Measurements from ENCODE around the gene ABCG2.

Gene ABCG2

GRCh38 chr4:88080626-88081025, 77.8 kb downstream of the ABCG2 start:
- no peak overlapping the region for H3K27ac ChIP-seq (ENCODE audit: insufficient read depth, low read depth, low read length, poor library complexity, severe bottlenecking)
- peaks cover 3% of the 10 kb centered on the region for H3K36me3 ChIP-seq (ENCODE audit: control insufficient read depth, insufficient read depth, low read length)
- no peak overlapping the region for H3K4me3 ChIP-seq (ENCODE audit: insufficient read depth, low read depth, low read length)
- 88 to 90% methylated on average over 1 of the region's 1 CpG for WGBS, 2 experiments
- no peaks in the 10 kb centered on the region for H3K4me1 ChIP-seq (ENCODE audit: control insufficient read depth, insufficient read depth, low read length)
- no peaks in the 10 kb centered on the region for H3K27me3 ChIP-seq (ENCODE audit: control insufficient read depth, insufficient read depth, low read length, poor library complexity, severe bottlenecking)
- no peaks in the 10 kb centered on the region for H3K9me3 ChIP-seq (ENCODE audit: control insufficient read depth, low read length)

GRCh38 chr4:88078579-88078978, 79.9 kb downstream of the ABCG2 start:
- H3K27me3 ChIP-seq (ENCODE audit: control insufficient read depth, insufficient read depth, low read length, poor library complexity, severe bottlenecking): no peaks in the 10 kb centered on the region
- no peaks in the 10 kb centered on the region for H3K9me3 ChIP-seq (ENCODE audit: control insufficient read depth, low read length)
- peaks cover 18% of the 10 kb centered on the region for H3K36me3 ChIP-seq (ENCODE audit: control insufficient read depth, insufficient read depth, low read length)
- WGBS, 2 experiments: 100% methylated on average over 1 of the region's 2 CpGs
- H3K4me3 ChIP-seq (ENCODE audit: insufficient read depth, low read depth, low read length): no peak overlapping the region
- H3K4me1 ChIP-seq (ENCODE audit: control insufficient read depth, insufficient read depth, low read length): no peaks in the 10 kb centered on the region
- no peak overlapping the region for H3K27ac ChIP-seq (ENCODE audit: insufficient read depth, low read depth, low read length, poor library complexity, severe bottlenecking)

GRCh38 chr4:88077911-88078524, 80.4 kb downstream of the ABCG2 start:
- no peak overlapping the region for H3K4me3 ChIP-seq (ENCODE audit: insufficient read depth, low read depth, low read length)
- WGBS, 2 experiments: 93 to 95% methylated on average over 7 of the region's 7 CpGs
- peaks cover 22% of the 10 kb centered on the region for H3K36me3 ChIP-seq (ENCODE audit: control insufficient read depth, insufficient read depth, low read length)
- H3K27me3 ChIP-seq (ENCODE audit: control insufficient read depth, insufficient read depth, low read length, poor library complexity, severe bottlenecking): no peaks in the 10 kb centered on the region
- H3K9me3 ChIP-seq (ENCODE audit: control insufficient read depth, low read length): no peaks in the 10 kb centered on the region
- H3K4me1 ChIP-seq (ENCODE audit: control insufficient read depth, insufficient read depth, low read length): no peaks in the 10 kb centered on the region
- H3K27ac ChIP-seq (ENCODE audit: insufficient read depth, low read depth, low read length, poor library complexity, severe bottlenecking): no peak overlapping the region

GRCh38 chr4:88075336-88075735, 83.1 kb downstream of the ABCG2 start:
- H3K36me3 ChIP-seq (ENCODE audit: control insufficient read depth, insufficient read depth, low read length): peaks cover 46% of the 10 kb centered on the region
- no peaks in the 10 kb centered on the region for H3K9me3 ChIP-seq (ENCODE audit: control insufficient read depth, low read length)
- H3K27me3 ChIP-seq (ENCODE audit: control insufficient read depth, insufficient read depth, low read length, poor library complexity, severe bottlenecking): no peaks in the 10 kb centered on the region
- no peak overlapping the region for H3K27ac ChIP-seq (ENCODE audit: insufficient read depth, low read depth, low read length, poor library complexity, severe bottlenecking)
- H3K4me3 ChIP-seq (ENCODE audit: insufficient read depth, low read depth, low read length): no peak overlapping the region
- H3K4me1 ChIP-seq (ENCODE audit: control insufficient read depth, insufficient read depth, low read length): no peaks in the 10 kb centered on the region
- 93 to 96% methylated on average over 9 of the region's 9 CpGs for WGBS, 2 experiments

GRCh38 chr4:88070031-88070430, 88.4 kb downstream of the ABCG2 start:
- Histone ChIP-seq H3K36me3 (ENCODE audit: control insufficient read depth, insufficient read depth, low read length) (peaks cover 77% of the 10 kb centered on the region), H3K4me3 (ENCODE audit: insufficient read depth, low read depth, low read length) (no peak overlapping the region), H3K4me1 (ENCODE audit: control insufficient read depth, insufficient read depth, low read length) (no peaks in the 10 kb centered on the region), H3K9me3 (ENCODE audit: control insufficient read depth, low read length) (no peaks in the 10 kb centered on the region), H3K27ac (ENCODE audit: insufficient read depth, low read depth, low read length, poor library complexity, severe bottlenecking) (no peak overlapping the region), H3K27me3 (ENCODE audit: control insufficient read depth, insufficient read depth, low read length, poor library complexity, severe bottlenecking) (no peaks in the 10 kb centered on the region)
- WGBS, 2 experiments: 86 to 94% methylated on average over 1 of the region's 1 CpG

- H3K27ac ChIP-seq (ENCODE audit: insufficient read depth, low read depth, low read length, poor library complexity, severe bottlenecking): no peak overlapping the region
- no peak overlapping the region for H3K4me3 ChIP-seq (ENCODE audit: insufficient read depth, low read depth, low read length)
- no peaks in the 10 kb centered on the region for H3K27me3 ChIP-seq (ENCODE audit: control insufficient read depth, insufficient read depth, low read length, poor library complexity, severe bottlenecking)
- peaks cover 36% of the 10 kb centered on the region for H3K36me3 ChIP-seq (ENCODE audit: control insufficient read depth, insufficient read depth, low read length)
- no peaks in the 10 kb centered on the region for H3K4me1 ChIP-seq (ENCODE audit: control insufficient read depth, insufficient read depth, low read length)
- H3K9me3 ChIP-seq (ENCODE audit: control insufficient read depth, low read length): no peaks in the 10 kb centered on the region
- WGBS, 2 experiments: 89 to 92% methylated on average over 6 of the region's 6 CpGs
Observed at GRCh38 chr4:88064410-88064809, 94.0 kb downstream of the ABCG2 start.

GRCh38 chr4:88063634-88064296, 94.7 kb downstream of the ABCG2 start:
- no peak overlapping the region for H3K27ac ChIP-seq (ENCODE audit: insufficient read depth, low read depth, low read length, poor library complexity, severe bottlenecking)
- H3K36me3 ChIP-seq (ENCODE audit: control insufficient read depth, insufficient read depth, low read length): peaks cover 33% of the 10 kb centered on the region
- H3K4me3 ChIP-seq (ENCODE audit: insufficient read depth, low read depth, low read length): no peak overlapping the region
- 89 to 95% methylated on average over 5 of the region's 5 CpGs for WGBS, 2 experiments
- H3K4me1 ChIP-seq (ENCODE audit: control insufficient read depth, insufficient read depth, low read length): no peaks in the 10 kb centered on the region
- H3K9me3 ChIP-seq (ENCODE audit: control insufficient read depth, low read length): no peaks in the 10 kb centered on the region
- no peaks in the 10 kb centered on the region for H3K27me3 ChIP-seq (ENCODE audit: control insufficient read depth, insufficient read depth, low read length, poor library complexity, severe bottlenecking)

GRCh38 chr4:88062843-88063242, 95.6 kb downstream of the ABCG2 start:
- no peaks in the 10 kb centered on the region for H3K4me1 ChIP-seq (ENCODE audit: control insufficient read depth, insufficient read depth, low read length)
- H3K36me3 ChIP-seq (ENCODE audit: control insufficient read depth, insufficient read depth, low read length): peaks cover 24% of the 10 kb centered on the region
- no peak overlapping the region for H3K4me3 ChIP-seq (ENCODE audit: insufficient read depth, low read depth, low read length)
- WGBS, 2 experiments: 96 to 100% methylated on average over 1 of the region's 1 CpG
- no peak overlapping the region for H3K27ac ChIP-seq (ENCODE audit: insufficient read depth, low read depth, low read length, poor library complexity, severe bottlenecking)
- H3K27me3 ChIP-seq (ENCODE audit: control insufficient read depth, insufficient read depth, low read length, poor library complexity, severe bottlenecking): no peaks in the 10 kb centered on the region
- no peaks in the 10 kb centered on the region for H3K9me3 ChIP-seq (ENCODE audit: control insufficient read depth, low read length)

- no peaks in the 10 kb centered on the region for H3K4me1 ChIP-seq (ENCODE audit: control insufficient read depth, insufficient read depth, low read length)
- H3K27ac ChIP-seq (ENCODE audit: insufficient read depth, low read depth, low read length, poor library complexity, severe bottlenecking): no peak overlapping the region
- H3K36me3 ChIP-seq (ENCODE audit: control insufficient read depth, insufficient read depth, low read length): peaks cover 23% of the 10 kb centered on the region
- H3K4me3 ChIP-seq (ENCODE audit: insufficient read depth, low read depth, low read length): no peak overlapping the region
- 88 to 100% methylated on average over 1 of the region's 1 CpG for WGBS, 2 experiments
- H3K27me3 ChIP-seq (ENCODE audit: control insufficient read depth, insufficient read depth, low read length, poor library complexity, severe bottlenecking): no peaks in the 10 kb centered on the region
- no peaks in the 10 kb centered on the region for H3K9me3 ChIP-seq (ENCODE audit: control insufficient read depth, low read length)
Observed at GRCh38 chr4:88062311-88062710, 96.1 kb downstream of the ABCG2 start.

- Histone ChIP-seq H3K27me3 (ENCODE audit: control insufficient read depth, insufficient read depth, low read length, poor library complexity, severe bottlenecking) (no peaks in the 10 kb centered on the region), H3K4me3 (ENCODE audit: insufficient read depth, low read depth, low read length) (no peak overlapping the region), H3K36me3 (ENCODE audit: control insufficient read depth, insufficient read depth, low read length) (peaks cover 19% of the 10 kb centered on the region), H3K27ac (ENCODE audit: insufficient read depth, low read depth, low read length, poor library complexity, severe bottlenecking) (no peak overlapping the region), H3K4me1 (ENCODE audit: control insufficient read depth, insufficient read depth, low read length) (no peaks in the 10 kb centered on the region), H3K9me3 (ENCODE audit: control insufficient read depth, low read length) (no peaks in the 10 kb centered on the region)
- 72 to 91% methylated on average over 1 to 2 of the region's 2 CpGs for WGBS, 2 experiments
Observed at GRCh38 chr4:88060431-88060830, 98.0 kb downstream of the ABCG2 start.
